Stimulated activated naive B cell treated with anti-CD40 and anti-IgM and Interleukin-4, amounts not matched to agents 10 μg/mL and 1 μg/mL and 100 μg/mL, for 72 hours (primary cell): Measurements from ENCODE around the gene ZMIZ2.

Experiments
- ATAC-seq, 2 donors: fragments of 150-1000 bp; cut with Tn5 transposase; replicated peaks; 2 replicates each; pipeline ENCODE4 v1.10.0; 2021; ENCODE audit warnings: moderate library complexity in 1 of 2
- DNase-seq: peaks from one replicate; pipeline ENCODE4 v3.0.0; 2021
- H3K27ac Mint-ChIP-seq: one replicate; pipeline ENCODE4 v1.8.0; 2022; ENCODE audit warnings: mild to moderate bottlenecking, mixed read lengths
- H3K27me3 Mint-ChIP-seq, 2 donors: one replicate each; pipeline ENCODE4 v1.8.0; 2022; ENCODE audit warnings: mixed read lengths in 2 of 2
- H3K36me3 Mint-ChIP-seq, 2 donors: one replicate each; pipeline ENCODE4 v1.8.0; 2022; ENCODE audit warnings: mixed read lengths in 2 of 2, mild to moderate bottlenecking in 1 of 2
- H3K4me1 Mint-ChIP-seq, 2 donors: one replicate each; pipeline ENCODE4 v1.8.0; 2022; ENCODE audit warnings: mixed read lengths in 2 of 2, mild to moderate bottlenecking in 1 of 2
- H3K4me3 Mint-ChIP-seq, 2 donors: one replicate each; pipeline ENCODE4 v1.8.0; 2022; ENCODE audit warnings: mild to moderate bottlenecking in 2 of 2, mixed read lengths in 2 of 2, moderate library complexity in 1 of 2
- H3K9me3 Mint-ChIP-seq, 2 donors: one replicate each; pipeline ENCODE4 v1.8.0; 2022; ENCODE audit warnings: mixed read lengths in 2 of 2, mild to moderate bottlenecking in 1 of 2

ZMIZ2 gene

GRCh38 chr7:44736896-44737295 is 11.8 kb upstream of the ZMIZ2 start:
- H3K4me1 Mint-ChIP-seq = peaks cover 18 to 20% of the 10 kb centered on the region in 2 donors
- DNase-seq (no peak), ATAC-seq (no peak)
- H3K36me3 Mint-ChIP-seq = no peaks in the 10 kb centered on the region
- peak overlapping the region; percentile 68 for H3K27ac Mint-ChIP-seq
- H3K9me3 Mint-ChIP-seq = peaks cover 0 to 2% of the 10 kb centered on the region in 2 donors
- no peaks in the 10 kb centered on the region for H3K27me3 Mint-ChIP-seq
- H3K4me3 Mint-ChIP-seq = no peak overlapping the region

DNA sequence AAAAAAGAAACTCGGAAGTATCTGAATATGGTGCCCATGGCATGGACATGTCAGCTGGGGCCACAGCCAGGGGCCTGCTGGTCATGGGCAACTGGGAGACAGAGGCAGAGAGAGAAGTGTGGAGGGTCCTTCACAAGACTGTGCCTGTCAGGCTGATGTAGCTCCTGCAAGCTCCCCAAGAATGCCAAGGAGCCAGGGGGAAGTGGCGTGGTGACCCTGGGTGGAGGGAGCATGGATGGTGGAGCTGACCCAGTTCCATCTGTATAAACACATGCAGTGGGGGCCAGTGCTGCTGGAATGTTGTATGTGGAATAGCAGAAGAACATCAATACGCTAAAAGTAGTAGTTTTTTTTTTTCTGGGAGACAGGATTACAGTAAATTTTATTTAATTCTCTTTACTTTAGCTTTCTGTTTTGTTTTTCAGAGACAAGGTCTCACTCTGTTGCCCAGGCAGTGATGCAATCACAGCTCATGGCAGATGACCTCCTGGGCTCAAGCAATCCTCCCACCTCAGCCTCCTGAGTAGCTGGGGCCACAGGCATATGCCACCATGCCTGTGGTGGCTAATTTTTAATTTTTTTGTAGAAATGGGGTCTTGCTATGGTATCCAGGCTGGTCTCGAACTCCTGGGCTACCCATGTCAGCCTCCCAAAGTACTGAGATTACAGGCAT is 10.5 kb upstream of the ZMIZ2 start:
- H3K4me3 Mint-ChIP-seq = no peak overlapping the region
- peaks cover 18 to 20% of the 10 kb centered on the region in 2 donors for H3K4me1 Mint-ChIP-seq
- no peaks in the 10 kb centered on the region for H3K36me3 Mint-ChIP-seq
- H3K9me3 Mint-ChIP-seq = peaks cover 0 to 2% of the 10 kb centered on the region in 2 donors
- ATAC-seq (no peak), DNase-seq (no peak)
- H3K27me3 Mint-ChIP-seq = no peaks in the 10 kb centered on the region
- H3K27ac Mint-ChIP-seq = no peak overlapping the region

GRCh38 chr7:44738876-44739665 is 9.6 kb upstream of the ZMIZ2 start:
- Mint-ChIP-seq H3K4me1 (peaks cover 23 to 25% of the 10 kb centered on the region in 2 donors), H3K36me3 (no peaks in the 10 kb centered on the region), H3K27ac (no peak overlapping the region), H3K4me3 (no peak overlapping the region), H3K9me3 (peaks cover 0 to 2% of the 10 kb centered on the region in 2 donors), H3K27me3 (no peaks in the 10 kb centered on the region)
- no peak for ATAC-seq
- no peak for DNase-seq

GRCh38 chr7:44740055-44740454 is 8.6 kb upstream of the ZMIZ2 start:
- ATAC-seq (no peak), DNase-seq (no peak)
- no peaks in the 10 kb centered on the region for H3K36me3 Mint-ChIP-seq
- H3K9me3 Mint-ChIP-seq = no peaks in the 10 kb centered on the region
- no peak overlapping the region for H3K27ac Mint-ChIP-seq
- no peaks in the 10 kb centered on the region for H3K27me3 Mint-ChIP-seq
- H3K4me1 Mint-ChIP-seq = peaks cover 18 to 19% of the 10 kb centered on the region in 2 donors
- H3K4me3 Mint-ChIP-seq = no peak overlapping the region

GRCh38 chr7:44743750-44744149 is 4.9 kb upstream of the ZMIZ2 start:
- Mint-ChIP-seq H3K36me3 (no peaks in the 10 kb centered on the region), H3K9me3 (no peaks in the 10 kb centered on the region), H3K4me1 (peaks cover 10 to 17% of the 10 kb centered on the region in 2 donors), H3K27ac (no peak overlapping the region), H3K27me3 (no peaks in the 10 kb centered on the region), H3K4me3 (no peak overlapping the region)
- ATAC-seq (no peak), DNase-seq (no peak)

DNA sequence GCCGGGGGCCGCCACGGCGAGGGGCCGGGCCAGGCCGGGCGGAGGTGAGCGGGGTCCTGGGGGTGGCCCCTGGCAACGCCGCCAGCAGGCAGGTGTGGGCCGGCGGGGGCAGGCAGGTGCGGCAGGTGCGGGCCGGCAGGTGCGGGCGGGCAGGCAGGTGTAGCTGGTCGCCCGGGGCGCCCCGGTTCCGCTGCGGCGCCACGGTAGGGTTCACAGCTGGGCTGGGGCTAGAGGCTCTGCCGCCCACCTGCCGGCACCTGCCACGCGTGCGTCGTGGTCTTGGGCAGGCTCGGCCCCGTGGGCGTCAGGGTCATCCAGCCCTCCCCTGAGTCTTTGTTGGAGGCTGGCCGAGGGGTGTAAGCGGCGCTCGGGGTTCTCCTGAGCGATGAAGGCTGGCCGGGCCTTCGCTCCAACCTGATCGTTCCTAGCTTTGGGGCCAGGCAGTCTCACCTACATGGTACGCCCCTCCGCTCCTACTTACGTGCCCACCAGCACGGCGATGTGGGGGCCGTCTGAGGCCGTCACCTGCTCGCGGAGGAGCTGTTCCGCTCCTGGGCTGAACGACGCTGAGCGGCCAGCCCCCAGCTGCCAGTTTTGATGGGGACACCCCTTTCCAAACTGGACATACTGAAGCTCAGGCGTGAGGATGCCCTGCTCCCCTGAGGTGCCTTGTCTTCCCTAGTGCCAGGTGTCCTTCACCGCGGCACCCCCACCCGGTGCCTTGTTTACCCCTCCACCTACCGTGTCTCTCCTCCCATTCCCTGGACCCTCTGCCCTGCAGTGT is 493 bp downstream of the ZMIZ2 start:
- Mint-ChIP-seq H3K36me3 (peaks cover 19 to 28% of the 10 kb centered on the region in 2 donors), H3K4me1 (peaks cover 32 to 53% of the 10 kb centered on the region in 2 donors), H3K9me3 (peaks cover 0 to 2% of the 10 kb centered on the region in 2 donors), H3K27me3 (no peaks in the 10 kb centered on the region), H3K4me3 (peak overlapping the region; percentile 87 to 94), H3K27ac (peak overlapping the region; percentile 90)
- ATAC-seq (peak; percentile 31 to 38), DNase-seq (peak; percentile 60)

- peaks cover 0 to 2% of the 10 kb centered on the region in 2 donors for H3K9me3 Mint-ChIP-seq
- H3K27ac Mint-ChIP-seq = peak overlapping the region; percentile 98
- ATAC-seq = no peak
- peak overlapping the region; percentile 87 to 94 for H3K4me3 Mint-ChIP-seq
- no peak for DNase-seq
- peaks cover 36 to 62% of the 10 kb centered on the region in 2 donors for H3K4me1 Mint-ChIP-seq
- no peaks in the 10 kb centered on the region for H3K27me3 Mint-ChIP-seq
- peaks cover 19 to 28% of the 10 kb centered on the region in 2 donors for H3K36me3 Mint-ChIP-seq
These were observed 1.3 kb downstream of the ZMIZ2 start for GRCh38 chr7:44749992-44750391.

GRCh38 chr7:44750424-44750823 is 1.8 kb downstream of the ZMIZ2 start:
- Mint-ChIP-seq H3K4me1 (peaks cover 40 to 66% of the 10 kb centered on the region in 2 donors), H3K4me3 (peak overlapping the region; percentile 87 to 94), H3K9me3 (peaks cover 0 to 2% of the 10 kb centered on the region in 2 donors), H3K27ac (peak overlapping the region; percentile 98), H3K36me3 (peaks cover 19 to 28% of the 10 kb centered on the region in 2 donors), H3K27me3 (no peaks in the 10 kb centered on the region)
- DNase-seq = no peak
- ATAC-seq = no peak

GRCh38 chr7:44750921-44751571 is 2.4 kb downstream of the ZMIZ2 start:
- Mint-ChIP-seq H3K27me3 (no peaks in the 10 kb centered on the region), H3K4me3 (peak overlapping the region; percentile 87 to 94), H3K9me3 (peaks cover 0 to 2% of the 10 kb centered on the region in 2 donors), H3K27ac (peak overlapping the region; percentile 98), H3K36me3 (peaks cover 19 to 28% of the 10 kb centered on the region in 2 donors), H3K4me1 (peaks cover 40 to 73% of the 10 kb centered on the region in 2 donors)
- DNase-seq (peak; percentile 87), ATAC-seq (peak; percentile 80 to 82)

- peaks cover 35 to 72% of the 10 kb centered on the region in 2 donors for H3K4me1 Mint-ChIP-seq
- no peaks in the 10 kb centered on the region for H3K27me3 Mint-ChIP-seq
- peaks cover 0 to 2% of the 10 kb centered on the region in 2 donors for H3K9me3 Mint-ChIP-seq
- ATAC-seq (no peak), DNase-seq (no peak)
- H3K4me3 Mint-ChIP-seq = peak overlapping the region in 1 of 2 donors; percentile 69
- peaks cover 19 to 28% of the 10 kb centered on the region in 2 donors for H3K36me3 Mint-ChIP-seq
- H3K27ac Mint-ChIP-seq = peak overlapping the region; percentile 83
These were observed 4.2 kb downstream of the ZMIZ2 start for GRCh38 chr7:44752822-44753221.

- H3K27ac Mint-ChIP-seq = peak overlapping the region; percentile 86
- ATAC-seq = no peak
- no peak for DNase-seq
- H3K9me3 Mint-ChIP-seq = peaks cover 0 to 2% of the 10 kb centered on the region in 2 donors
- peaks cover 21 to 30% of the 10 kb centered on the region in 2 donors for H3K36me3 Mint-ChIP-seq
- H3K27me3 Mint-ChIP-seq = no peaks in the 10 kb centered on the region
- peaks cover 32 to 62% of the 10 kb centered on the region in 2 donors for H3K4me1 Mint-ChIP-seq
- no peak overlapping the region for H3K4me3 Mint-ChIP-seq
These were observed 6.4 kb downstream of the ZMIZ2 start for GRCh38 chr7:44754802-44755697.

GRCh38 chr7:44755698-44756627 is 7.3 kb downstream of the ZMIZ2 start:
- H3K4me3 Mint-ChIP-seq = no peak overlapping the region

More at GRCh38 chr7:44755698-44756627, 7.3 kb downstream of the ZMIZ2 start:
- peak overlapping the region; percentile 86 for H3K27ac Mint-ChIP-seq
- H3K36me3 Mint-ChIP-seq = peaks cover 20 to 28% of the 10 kb centered on the region in 2 donors
- H3K27me3 Mint-ChIP-seq = no peaks in the 10 kb centered on the region
- DNase-seq (no peak), ATAC-seq (no peak)
- peaks cover 0 to 2% of the 10 kb centered on the region in 2 donors for H3K9me3 Mint-ChIP-seq
- H3K4me1 Mint-ChIP-seq = peaks cover 24 to 53% of the 10 kb centered on the region in 2 donors
